OCI-LY7 (cell line): ENCODE results near the gene BTF3. TPM values are rescaled to one million over a fixed set of nuclear protein-coding genes. Genes with fewer than 3 reads are reported as not detected.
"Not testable (repeated sequence)": the region's sequence is repeated elsewhere in the genome, so short reads cannot be mapped to it uniquely, and the experiment has no call there.

Source experiments
- BruUV-seq: library from RNA; stranded (reverse); fragments of 400-500 nt; replicated peaks from 2 replicates; lab custom pipeline; 2021; lab: Mats Ljungman, UMichigan
- CTCF ChIA-PET: fragments of 300-600 bp; sonication (Branson Sonifier 250); formaldehyde crosslinking; loops from one replicate; lab custom pipeline; 2022; ENCODE audit warnings: antibody characterized with exemption; ENCODE audit not compliant: unreplicated experiment; lab: Charles Lee
- POLR2A ChIA-PET: fragments of 300-600 bp; sonication (Branson Sonifier 250); formaldehyde crosslinking; loops from one replicate; lab custom pipeline; 2022; ENCODE audit warnings: antibody characterized with exemption; lab: Charles Lee
- DNase-seq: peaks from one replicate; pipeline ENCODE4 v3.0.0-alpha.2; 2015; ENCODE audit warnings: low spot score
- H2AFZ ChIP-seq: fragments of 200-600 bp; sonication (generic), shearing (Covaris generic); 2 replicates; pipeline ENCODE4 v1.6.1; 2014; ENCODE audit warnings: mild to moderate bottlenecking, antibody characterized with exemption, low read length, moderate library complexity
- H3K27ac ChIP-seq: fragments of 200-600 bp; sonication (generic); 2 replicates; pipeline ENCODE4 v1.5.1; 2014; ENCODE audit warnings: mixed run types, low read depth, mild to moderate bottlenecking, moderate library complexity, low read length, inconsistent platforms; ENCODE audit not compliant: poor library complexity, severe bottlenecking
- H3K36me3 ChIP-seq: fragments of 200-600 bp; sonication (generic); 2 replicates; pipeline ENCODE4 v1.6.1; 2014; ENCODE audit warnings: mild to moderate bottlenecking, antibody characterized with exemption, low read length, moderate library complexity, mixed read lengths; ENCODE audit not compliant: insufficient read depth
- H3K4me1 ChIP-seq: fragments of 200-600 bp; sonication (generic); 2 replicates; pipeline ENCODE4 v1.5.1; 2014; ENCODE audit warnings: mild to moderate bottlenecking, low read length; ENCODE audit not compliant: insufficient read depth, poor library complexity, severe bottlenecking
- H3K4me2 ChIP-seq: fragments of 200-600 bp; sonication (generic); 2 replicates; pipeline ENCODE4 v1.6.1; 2014; ENCODE audit warnings: mild to moderate bottlenecking, low read length
- H3K4me3 ChIP-seq: fragments of 200-600 bp; sonication (generic); 2 replicates; pipeline ENCODE4 v1.5.1; 2014; ENCODE audit warnings: mild to moderate bottlenecking, low read depth, low read length; ENCODE audit not compliant: poor library complexity, severe bottlenecking
- H3K79me2 ChIP-seq: fragments of 200-600 bp; sonication (generic); 2 replicates; pipeline ENCODE4 v1.6.1; 2016; ENCODE audit warnings: low read depth, mild to moderate bottlenecking, low read length, moderate library complexity, mixed read lengths; ENCODE audit not compliant: insufficient read depth
- H3K9me2 ChIP-seq: fragments of 200-600 bp; sonication (generic); 2 replicates; pipeline ENCODE4 v1.6.1; 2016; ENCODE audit warnings: mild to moderate bottlenecking, low read length, mixed read lengths; ENCODE audit not compliant: insufficient read depth
- H3K9me3 ChIP-seq: fragments of 200-600 bp; sonication (generic); 2 replicates; pipeline ENCODE4 v1.6.1; 2014; ENCODE audit warnings: mild to moderate bottlenecking, mixed run types, low read length, mixed read lengths
- H4K20me1 ChIP-seq: fragments of 200-600 bp; sonication (generic); 2 replicates; pipeline ENCODE4 v1.6.1; 2014; ENCODE audit warnings: mild to moderate bottlenecking, antibody characterized with exemption, low read length, moderate library complexity, mixed read lengths; ENCODE audit not compliant: insufficient read depth
- CTCF ChIP-seq: fragments of 200-600 bp; sonication (generic); conservative IDR thresholded peaks from 2 replicates; pipeline ENCODE4 v1.5.1; 2014; ENCODE audit warnings: mild to moderate bottlenecking, antibody characterized with exemption, low read length, moderate library complexity, mixed read lengths
- EZH2phosphoT487 ChIP-seq: fragments of 200-600 bp; sonication (generic); IDR thresholded peaks from 2 replicates; pipeline ENCODE4 v1.6.1; 2018; ENCODE audit warnings: low read depth, borderline replicate concordance, mild to moderate bottlenecking, mixed run types, antibody characterized with exemption, low read length, moderate library complexity, mixed read lengths
- intact Hi-C: fragments of 100-400 bp; cut with micrococcal nuclease; formaldehyde crosslinking; loops from one replicate; pipeline ENCODE4 v1.10.0; 2022; ENCODE audit not compliant: unreplicated experiment
- total RNA-seq, 2 experiments: library from RNA; depleted of rRNA in 1 of 2; stranded (reverse); fragments of >200 nt in 1 of 2; shearing (Covaris generic) in 1 of 2; gene quantifications; 2 replicates each; pipeline ENCODE4 v1.2.3, GENCODE V29; 2014 to 2022

BTF3 gene
- total RNA-seq, 2 experiments from 2014 or later, result 350 to 736 TPM

- Histone ChIP-seq H3K9me3 (no peaks in the 10 kb centered on the region), H3K27ac (no peak overlapping the region), H3K4me2 (no peak overlapping the region), H4K20me1 (no peaks in the 10 kb centered on the region), H2AFZ (no peak overlapping the region), H3K79me2 (no peaks in the 10 kb centered on the region), H3K36me3 (no peaks in the 10 kb centered on the region), H3K4me1 (no peaks in the 10 kb centered on the region), H3K4me3 (no peak overlapping the region), H3K9me2 (no peaks in the 10 kb centered on the region)
- TF ChIP-seq EZH2phosphoT487 (no peak), CTCF (peak; percentile 83)
- ChIA-PET POLR2A (interaction anchor here (0.6 kb wide), 1 partner anchor 9 kb away, joined by 3 read pairs; no protein-coding TSS in a partner anchor), CTCF (no interaction called here)
- DNase-seq, result peak; percentile 58
- intact Hi-C loops, result no loop called here
- BruUV-seq, result no TSS peak
Observed at GRCh38 chr5:73454379-73455036, 43.7 kb upstream of the BTF3 start.

- H3K36me3 ChIP-seq, H3K79me2 ChIP-seq, H2AFZ ChIP-seq, CTCF ChIA-PET, H3K9me3 ChIP-seq, BruUV-seq, H4K20me1 ChIP-seq, intact Hi-C loops, H3K4me2 ChIP-seq, H3K27ac ChIP-seq, H3K9me2 ChIP-seq, H3K4me3 ChIP-seq, DNase-seq, H3K4me1 ChIP-seq: not testable (repeated sequence)
- POLR2A ChIA-PET, result interaction anchor here (0.9 kb wide), 1 partner anchor 39 kb away, joined by 4 read pairs; no protein-coding TSS in a partner anchor
Observed at GRCh38 chr5:73456462-73456861, 41.8 kb upstream of the BTF3 start.

- CTCF ChIA-PET, result no interaction called here
- Histone ChIP-seq H3K4me3 (no peak overlapping the region), H3K27ac (no peak overlapping the region), H4K20me1 (no peaks in the 10 kb centered on the region), H3K9me3 (no peaks in the 10 kb centered on the region), H3K9me2 (no peaks in the 10 kb centered on the region), H2AFZ (no peak overlapping the region), H3K4me1 (no peaks in the 10 kb centered on the region), H3K4me2 (no peak overlapping the region), H3K36me3 (no peaks in the 10 kb centered on the region), H3K79me2 (no peaks in the 10 kb centered on the region)
- intact Hi-C loops, result no loop called here
- TF ChIP-seq EZH2phosphoT487 (no peak), CTCF (no peak)
- no peak for DNase-seq
- POLR2A ChIA-PET, result no interaction called here
- no TSS peak for BruUV-seq
Observed at GRCh38 chr5:73459366-73459765, 38.9 kb upstream of the BTF3 start.
